LHCN-M2 (cell line): ENCODE results near the gene TM9SF3. TPM values are rescaled to one million over a fixed set of nuclear protein-coding genes. Genes with fewer than 3 reads are reported as not detected.
"Not testable (repeated sequence)": the region's sequence is repeated elsewhere in the genome, so short reads cannot be mapped to it uniquely, and the experiment has no call there.

Experiments used
- DNase-seq: peaks from one replicate; pipeline ENCODE4 v3.0.0-alpha.2; 2012; ENCODE audit warnings: low read depth
- total RNA-seq: library from RNA; depleted of rRNA; stranded (reverse); fragments of >200 nt; gene quantifications from 2 replicates; pipeline ENCODE4 v1.2.3, GENCODE V29; 2014

Gene TM9SF3
- total RNA-seq, 1 experiment from 2014 or later, result 117 TPM

- DNase-seq, result no peak
These were observed 13.5 kb upstream of the TM9SF3 start for GRCh38 chr10:96600337-96600736.

DNA sequence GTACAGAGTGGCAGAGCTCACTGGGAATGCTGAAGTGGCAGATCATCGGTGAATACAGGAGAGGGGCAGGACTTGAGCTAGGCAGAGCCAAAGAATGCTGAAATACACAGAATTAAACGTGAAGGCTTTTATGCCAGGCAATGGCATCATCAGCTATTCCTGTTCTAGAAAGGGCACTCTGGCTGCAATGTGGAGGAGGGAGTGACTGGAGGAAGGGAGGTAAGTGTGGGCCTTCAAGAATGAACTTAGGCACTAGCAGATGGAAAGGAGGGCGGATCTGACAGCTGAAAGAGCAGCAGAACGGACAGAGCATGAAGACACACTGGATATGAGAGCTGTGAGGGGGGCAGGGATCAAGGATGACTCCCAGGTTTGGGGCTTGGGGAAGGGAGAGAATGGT, 12.0 kb upstream of the TM9SF3 start:
- DNase-seq, result no peak

- DNase-seq, result no peak
These were observed 9.9 kb upstream of the TM9SF3 start for GRCh38 chr10:96596422-96597407.

GRCh38 chr10:96595741-96596140, 8.9 kb upstream of the TM9SF3 start:
- DNase-seq, result no peak

DNA sequence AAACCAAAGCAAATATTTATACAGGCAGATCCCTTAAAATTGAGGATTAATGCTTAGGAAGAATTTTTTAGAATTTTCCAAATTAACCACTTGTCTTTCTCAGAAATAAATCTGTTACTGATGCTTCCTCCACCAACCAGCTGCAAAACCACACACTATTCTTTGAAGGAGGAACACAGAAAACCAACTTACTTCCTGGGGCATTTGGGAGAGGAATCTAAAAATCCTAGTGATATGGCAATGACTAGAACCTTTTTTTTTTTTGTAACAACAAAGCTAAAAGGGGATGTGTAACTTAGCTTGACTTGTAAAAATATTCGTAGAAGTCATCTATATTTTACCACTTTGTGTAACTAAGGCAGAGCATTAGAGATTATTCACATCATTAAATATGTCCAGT, 5.1 kb upstream of the TM9SF3 start:
- DNase-seq, result no peak

GRCh38 chr10:96588616-96589419, 2.0 kb upstream of the TM9SF3 start:
- DNase-seq, result no peak

DNA sequence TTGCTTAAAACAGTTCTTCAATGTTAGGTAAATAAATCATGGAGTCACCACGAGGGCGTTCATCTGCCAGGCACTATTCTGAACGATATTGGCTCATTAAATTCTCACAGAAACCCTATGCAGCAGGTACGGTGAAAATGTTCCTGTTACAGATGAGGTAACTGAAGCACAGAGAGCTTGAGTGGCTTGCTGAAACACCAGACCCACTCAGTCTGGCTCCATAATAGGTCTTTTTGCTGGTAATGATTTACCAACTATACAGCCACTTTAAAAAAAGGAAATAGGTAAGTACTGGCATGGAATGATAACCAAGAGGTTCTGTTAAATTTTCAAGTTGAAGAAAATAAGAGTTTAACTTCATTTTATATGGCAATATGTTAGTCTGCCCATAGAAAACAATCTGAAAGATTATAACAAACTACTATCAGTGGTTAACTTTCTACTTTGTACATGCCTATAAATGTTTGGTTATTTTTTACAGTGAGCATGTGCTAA, 1.3 kb upstream of the TM9SF3 start:
- DNase-seq, result no peak

- peak; percentile 85 for DNase-seq
These were observed 650 bp upstream of the TM9SF3 start for GRCh38 chr10:96587264-96588059.

- DNase-seq, result no peak
These were observed 935 bp downstream of the TM9SF3 start for GRCh38 chr10:96585736-96586418.

DNA sequence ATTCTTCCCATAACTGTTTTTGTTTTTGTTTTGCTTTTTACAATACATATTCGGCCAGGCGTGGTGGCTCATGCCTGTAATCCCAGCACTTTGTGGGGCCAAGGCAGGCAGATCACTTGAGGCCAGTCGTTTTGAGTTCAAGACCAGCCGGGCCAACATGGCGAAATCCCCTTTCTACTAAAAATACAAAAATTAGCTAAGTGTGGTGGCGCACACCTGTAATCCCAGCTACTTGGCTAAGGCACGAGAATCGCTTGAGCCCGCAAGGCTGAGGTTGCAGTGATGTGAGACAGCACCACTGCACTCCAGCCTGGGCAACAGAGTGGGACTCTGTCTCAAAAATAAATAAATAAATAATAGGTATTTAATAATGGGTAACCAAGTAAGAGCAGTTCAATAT, 2.3 kb downstream of the TM9SF3 start:
- no peak for DNase-seq

- DNase-seq, result no peak
These were observed 2.8 kb downstream of the TM9SF3 start for GRCh38 chr10:96584035-96584434.

DNA sequence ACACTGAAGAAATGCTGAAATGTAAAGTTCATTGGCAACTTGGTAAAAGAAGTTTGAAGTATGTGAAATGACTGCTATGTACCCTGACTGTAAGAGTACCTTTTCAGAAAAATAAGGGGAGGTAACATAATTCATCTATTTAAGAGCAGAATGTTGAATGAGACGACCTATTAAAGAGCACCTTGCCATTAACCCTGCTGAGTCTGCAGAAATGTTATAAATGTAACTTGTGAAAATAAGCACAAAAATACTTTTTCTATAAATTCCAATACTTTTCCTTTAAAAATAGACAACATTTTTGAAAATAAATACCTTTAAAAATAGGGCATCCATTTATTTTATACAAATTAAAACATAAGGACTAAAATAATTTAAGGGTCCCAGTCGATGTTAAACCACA, 7.7 kb downstream of the TM9SF3 start:
- no peak for DNase-seq

GRCh38 chr10:96578633-96579032, 8.2 kb downstream of the TM9SF3 start:
- DNase-seq, result no peak

DNA sequence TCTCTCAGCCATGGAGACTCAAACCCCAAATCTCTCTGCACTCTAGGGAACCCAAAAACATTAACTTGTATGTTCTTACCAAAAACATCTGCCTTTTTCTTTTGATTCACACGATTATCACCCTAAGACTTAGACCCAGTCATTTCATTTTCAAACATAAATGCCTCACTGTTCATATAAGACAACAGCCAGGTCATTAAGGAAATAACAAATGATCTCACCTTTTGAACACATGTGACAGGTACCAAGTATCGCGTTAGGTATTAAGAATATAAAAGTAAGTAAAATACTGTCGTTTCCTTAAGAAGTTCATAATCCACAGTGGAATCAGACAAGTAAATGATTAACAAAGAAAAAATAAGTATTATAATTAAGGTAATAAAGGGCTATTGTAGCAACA, 8.8 kb downstream of the TM9SF3 start:
- DNase-seq, result no peak

- DNase-seq, result no peak
These were observed 9.7 kb downstream of the TM9SF3 start for GRCh38 chr10:96577069-96577468.

GRCh38 chr10:96576277-96576980, 10.4 kb downstream of the TM9SF3 start:
- DNase-seq, result no peak

DNA sequence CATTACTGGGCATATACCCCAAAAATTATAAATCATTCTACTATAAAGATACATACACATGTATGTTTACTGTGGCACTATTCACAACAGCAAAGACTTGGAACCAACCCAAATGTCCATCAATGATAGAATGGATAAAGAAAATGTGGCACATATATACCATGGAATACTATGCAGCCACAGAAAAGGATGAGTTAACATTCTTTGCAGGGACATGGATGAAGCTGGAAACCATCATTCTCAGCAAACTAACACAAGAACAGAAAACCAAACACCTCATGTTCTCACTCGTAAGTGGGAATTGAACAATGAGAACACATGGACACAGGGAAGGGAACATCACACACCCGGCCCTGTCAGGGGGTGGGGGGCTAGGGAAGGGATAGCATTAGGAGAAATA, 12.2 kb downstream of the TM9SF3 start:
- not testable (repeated sequence) for DNase-seq

GRCh38 chr10:96573036-96573435, 13.8 kb downstream of the TM9SF3 start:
- no peak for DNase-seq

DNA sequence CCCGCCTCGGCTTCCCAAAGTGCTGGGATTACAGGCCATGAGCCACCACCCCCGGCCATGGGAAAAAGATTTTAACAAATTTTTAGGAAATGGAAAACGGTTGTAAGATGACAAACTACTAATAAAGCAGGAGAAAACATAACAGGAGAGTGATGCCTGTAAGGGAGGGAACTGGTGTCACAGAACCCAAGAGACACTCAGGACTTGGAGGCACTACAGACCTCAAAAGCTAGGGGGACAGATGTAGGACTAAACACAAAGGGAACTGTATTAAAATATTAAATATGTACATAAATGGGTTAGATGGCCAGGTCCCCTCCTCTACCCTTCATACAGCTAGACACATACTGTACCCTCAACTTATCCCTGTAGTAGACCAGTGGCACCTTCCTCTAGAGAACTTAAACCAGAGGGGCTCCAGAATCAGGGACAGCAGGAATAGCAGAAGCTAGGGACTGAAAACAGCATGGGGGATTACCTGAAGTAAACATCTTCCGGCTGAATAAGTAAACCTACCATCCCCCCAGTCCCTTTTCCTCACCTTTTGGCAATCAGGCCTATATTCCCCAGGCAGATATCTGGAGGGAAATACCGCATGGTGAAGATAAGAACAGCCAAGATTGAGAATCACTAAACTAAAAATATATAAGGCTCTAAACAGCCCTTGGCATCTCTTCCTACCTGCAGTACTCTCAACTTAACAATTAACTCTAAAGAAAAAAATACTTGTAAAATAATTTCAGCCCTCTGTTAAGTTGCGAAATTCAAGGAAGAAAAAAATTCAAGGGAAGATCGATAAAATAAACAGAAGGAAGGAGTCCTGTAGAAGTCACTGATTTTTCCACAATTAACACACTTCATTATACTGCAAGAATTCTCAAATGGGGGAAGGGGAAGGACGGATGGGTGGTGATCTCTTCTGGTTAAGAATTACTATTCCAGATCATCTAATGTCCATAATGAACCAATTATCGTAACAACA, 15.5 kb downstream of the TM9SF3 start:
- no peak for DNase-seq
